NCI-H2196 treated with DMSO at 0.1 percent for 48 hours (cell line): ENCODE measurements around the gene TMEM41B.
A peak's percentile ranks its signal among the peaks of the same experiment; 100 is the strongest.

Source experiments
- DNase-seq: peaks from one replicate; lab custom pipeline; 2025; ENCODE audit not compliant: unreplicated experiment; lab: John Stamatoyannopoulos, UW

TMEM41B gene

GRCh38 chr11:9310485-9311090, 3.8 kb downstream of the TMEM41B start:
- DNase-seq = no peak

- no peak for DNase-seq
Measured at GRCh38 chr11:9304178-9304577, 10.2 kb downstream of the TMEM41B start.

DNA sequence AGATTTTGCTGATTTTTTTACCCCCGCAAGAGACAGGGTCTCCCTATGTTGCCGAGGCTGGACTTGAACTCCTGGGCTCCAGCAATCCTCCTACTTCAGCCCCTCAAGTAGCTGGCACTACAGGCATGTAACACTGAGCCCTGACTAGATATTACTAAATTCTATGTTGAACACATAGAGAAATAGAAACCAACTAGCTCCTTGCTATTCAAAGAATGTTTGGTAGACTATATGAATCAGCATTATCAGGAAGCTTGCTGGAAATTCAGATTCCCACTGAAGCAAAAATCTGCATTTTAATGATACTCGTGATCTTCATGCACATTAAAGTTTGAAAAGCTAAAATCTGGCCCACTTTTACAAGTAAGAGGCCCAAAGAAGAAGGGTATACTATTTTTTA, 11.9 kb downstream of the TMEM41B start:
- DNase-seq = no peak

- DNase-seq = no peak
Measured at GRCh38 chr11:9301720-9302119, 12.7 kb downstream of the TMEM41B start.

GRCh38 chr11:9293646-9294045, 20.7 kb downstream of the TMEM41B start:
- DNase-seq = no peak

DNA sequence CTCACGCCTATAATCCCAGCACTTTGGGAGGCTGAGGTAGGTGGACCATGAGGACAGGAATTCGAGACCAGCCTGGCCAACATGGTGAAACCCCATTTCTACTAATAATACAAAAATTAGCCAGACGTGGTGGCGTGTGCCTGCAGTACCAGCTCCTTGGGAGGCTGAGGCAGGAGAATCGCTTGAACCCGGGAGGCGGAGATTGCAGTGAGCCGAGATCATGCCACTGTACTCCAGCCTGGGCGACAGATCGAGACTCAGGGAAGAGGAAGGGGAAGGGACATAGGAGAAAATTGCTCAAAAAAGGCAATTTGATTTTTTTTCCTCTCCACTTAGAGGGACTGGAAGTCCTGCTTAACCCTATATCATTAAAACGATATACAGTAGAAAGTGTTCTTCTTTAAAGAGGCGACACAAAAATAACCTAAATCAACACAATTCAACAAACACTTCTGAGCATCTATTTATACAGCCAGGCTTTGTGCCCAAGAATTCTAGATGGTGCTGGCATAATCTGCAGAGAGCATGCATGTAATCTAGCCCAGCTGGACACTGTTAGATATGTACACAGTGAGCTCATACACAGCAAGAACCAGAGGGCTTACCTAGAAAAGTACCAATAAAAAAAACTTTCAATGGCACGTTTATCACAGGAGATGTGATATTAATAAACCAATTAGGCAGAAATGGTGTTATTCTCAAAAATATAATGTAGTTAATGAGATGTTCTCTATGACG, 28.4 kb downstream of the TMEM41B start:
- peak; percentile 62 for DNase-seq

- DNase-seq = peak; percentile 34
Measured at GRCh38 chr11:9280655-9281301, 33.6 kb downstream of the TMEM41B start.

- DNase-seq = no peak
Measured at GRCh38 chr11:9277176-9277575, 37.2 kb downstream of the TMEM41B start.

GRCh38 chr11:9276571-9276970, 37.8 kb downstream of the TMEM41B start:
- no peak for DNase-seq

- no peak for DNase-seq
Measured at GRCh38 chr11:9274499-9275258, 39.7 kb downstream of the TMEM41B start.

DNA sequence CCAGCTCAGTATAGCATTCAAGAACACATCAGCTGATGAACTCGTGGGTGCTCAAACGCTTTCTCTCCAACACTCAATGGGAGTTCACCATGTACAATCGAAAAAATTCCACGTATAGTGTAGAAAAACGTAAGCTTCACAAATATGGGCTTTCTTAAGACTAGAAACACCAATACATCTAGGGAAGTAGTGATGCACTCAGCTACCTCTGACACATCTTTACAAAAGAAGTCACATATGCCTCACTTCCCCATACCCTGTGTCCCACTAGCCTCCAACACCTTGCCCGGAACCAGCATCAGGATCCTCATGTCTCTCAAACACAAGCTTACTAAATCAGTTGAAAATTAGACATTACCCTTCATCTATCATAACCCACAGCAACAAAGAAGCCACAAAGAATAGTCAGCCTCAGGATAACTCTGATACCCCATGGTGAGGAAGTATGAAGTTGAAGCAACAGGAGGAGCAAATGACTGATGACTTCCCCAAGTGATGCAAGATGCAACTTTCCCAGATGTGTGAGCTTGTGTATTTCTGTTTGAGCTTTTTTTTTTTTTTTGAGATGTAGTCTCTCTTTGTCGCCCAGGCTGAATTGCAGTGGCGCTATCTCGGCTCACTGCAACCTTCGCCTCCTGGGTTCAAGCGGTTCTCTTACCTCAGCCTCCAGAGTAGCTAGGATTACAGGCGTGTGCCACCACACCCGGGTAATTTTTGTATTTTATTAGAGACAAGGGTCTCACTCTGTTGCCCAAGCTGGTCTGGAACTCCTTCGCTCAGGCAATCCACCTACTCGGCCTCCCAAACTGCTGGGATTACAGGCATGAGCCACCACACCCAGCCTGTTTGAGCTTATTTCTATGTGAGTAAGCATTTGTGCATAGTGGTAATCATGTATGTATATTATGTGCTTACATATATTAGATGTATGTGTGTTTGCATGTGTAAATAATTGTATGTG, 40.7 kb downstream of the TMEM41B start:
- DNase-seq = no peak

DNA sequence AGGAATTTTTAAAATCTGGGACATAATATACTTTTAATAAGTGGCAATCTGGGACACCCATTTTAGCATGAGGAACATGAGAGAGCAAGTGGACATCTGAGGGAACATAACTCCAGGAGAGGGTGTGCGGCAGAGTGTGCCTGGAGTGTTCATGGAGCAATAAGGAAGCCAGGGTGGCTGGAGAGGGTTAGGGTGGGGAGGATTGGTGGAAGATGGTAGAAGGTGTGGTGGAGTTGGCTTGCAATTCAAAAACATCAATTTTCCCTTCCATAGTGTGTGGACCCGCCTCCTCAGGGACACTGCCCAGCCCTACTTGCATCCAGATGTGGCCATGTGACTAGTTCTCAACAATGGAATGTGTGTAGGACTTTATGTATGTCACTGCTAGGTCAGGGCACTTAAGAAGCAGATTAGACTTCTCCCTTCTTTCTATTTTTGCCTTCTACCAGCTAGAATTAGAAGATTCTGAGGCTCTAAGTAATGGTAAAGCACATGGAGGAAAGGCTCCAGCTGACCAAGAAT, 44.8 kb downstream of the TMEM41B start:
- DNase-seq = no peak

- DNase-seq = no peak
Measured at GRCh38 chr11:9267680-9268079, 46.7 kb downstream of the TMEM41B start.

- no peak for DNase-seq
Measured at GRCh38 chr11:9266926-9267325, 47.5 kb downstream of the TMEM41B start.

DNA sequence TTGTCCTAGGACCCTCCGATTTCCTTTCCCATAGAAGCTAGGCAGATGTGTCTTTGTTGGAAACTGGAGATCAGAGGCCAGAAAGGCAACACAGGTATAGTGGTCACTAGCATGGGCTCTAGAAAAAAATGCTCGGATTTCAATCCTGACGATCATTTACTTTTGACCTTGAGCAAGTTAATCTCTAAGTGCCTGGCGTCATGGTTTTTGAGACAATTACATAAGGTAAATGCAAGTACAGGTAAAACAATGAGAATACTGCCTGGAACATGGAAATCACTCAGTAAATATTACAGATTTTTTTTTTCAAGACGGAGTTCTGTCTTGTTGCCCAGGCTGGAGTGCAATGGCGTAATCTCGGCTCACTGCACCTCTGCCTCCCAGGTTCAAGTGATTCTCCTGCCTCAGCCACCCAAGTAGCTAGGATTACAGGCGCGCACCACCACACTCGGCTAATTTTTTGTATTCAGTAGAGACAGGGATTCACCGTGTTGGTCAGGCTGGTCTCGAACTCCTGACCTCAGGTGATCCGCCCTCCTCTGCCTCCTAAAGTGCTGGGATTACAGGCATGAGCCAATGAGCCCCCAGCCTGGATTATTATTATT, 48.2 kb downstream of the TMEM41B start:
- DNase-seq = no peak

- DNase-seq = peak; percentile 71
Measured at GRCh38 chr11:9265211-9266131, 48.9 kb downstream of the TMEM41B start, which contains the start of gene DENND5A. DENND5A (minus strand) TSS chr11:9265350; CDS start chr11:9265069, 281 bp downstream.

- DNase-seq = no peak
Measured at GRCh38 chr11:9264316-9265210, 49.8 kb downstream of the TMEM41B start.
